Panc1 (cell line): ENCODE data around the gene ZNF208. TPM values are rescaled to one million over a fixed set of nuclear protein-coding genes. Genes with fewer than 3 reads are reported as not detected.

Experiments
- ATAC-seq: fragments of 200-7000 bp; cut with Tn5 transposase; 2 replicates; pipeline ENCODE4 v1.9.1; 2020; ENCODE audit warnings: mild to moderate bottlenecking, moderate library complexity
- BruUV-seq: library from RNA; stranded (reverse); fragments of 400-500 nt; replicated peaks from 2 replicates; lab custom pipeline; 2021; lab: Mats Ljungman, UMichigan
- CTCF ChIA-PET: fragments of 300-600 bp; sonication (Branson Sonifier 250); formaldehyde crosslinking; loops from one replicate; lab custom pipeline; 2022; ENCODE audit warnings: antibody characterized with exemption; lab: Charles Lee
- POLR2A ChIA-PET: fragments of 300-600 bp; sonication (Branson Sonifier 250); formaldehyde crosslinking; loops from one replicate; lab custom pipeline; 2022; ENCODE audit warnings: antibody characterized with exemption; lab: Charles Lee
- DNase-seq: peaks from one replicate; pipeline ENCODE4 v3.0.0-alpha.2; 2010; ENCODE audit warnings: low read depth, low spot score
- H3K27ac ChIP-seq: 2 replicates; pipeline ENCODE4 v1.5.1; 2011; ENCODE audit warnings: mild to moderate bottlenecking, low read length, inconsistent platforms
- H3K27me3 ChIP-seq: fragments of 200-500 bp; sonication (Bioruptor generic); 2 replicates; pipeline ENCODE4 v1.6.0; 2014; ENCODE audit warnings: low read length, inconsistent platforms; ENCODE audit not compliant: control insufficient read depth, insufficient read depth
- H3K36me3 ChIP-seq: fragments of 200-500 bp; sonication (Bioruptor generic); 2 replicates; pipeline ENCODE4 v1.5.1; 2014; ENCODE audit warnings: inconsistent platforms, mild to moderate bottlenecking, low read length, moderate library complexity; ENCODE audit not compliant: control insufficient read depth, insufficient read depth
- H3K4me1 ChIP-seq: 2 replicates; pipeline ENCODE4 v1.5.1; 2011; ENCODE audit warnings: inconsistent platforms, mild to moderate bottlenecking, low read length, moderate library complexity; ENCODE audit not compliant: control insufficient read depth, insufficient read depth
- H3K4me3 ChIP-seq, 2 experiments: 2 replicates each; pipeline ENCODE4 v1.5.1; 2011 to 2012; ENCODE audit warnings: low read depth in 2 of 2, low read length in 2 of 2, mild to moderate bottlenecking in 2 of 2, inconsistent platforms in 1 of 2, moderate library complexity in 1 of 2
- H3K9me3 ChIP-seq: fragments of 200-500 bp; sonication (Bioruptor generic); 2 replicates; pipeline ENCODE4 v1.5.1; 2014; ENCODE audit warnings: low read depth, mild to moderate bottlenecking, inconsistent platforms, low read length, moderate library complexity; ENCODE audit not compliant: control insufficient read depth, insufficient read depth
- CTCF ChIP-seq: fragments of 450-650 bp; IDR thresholded peaks from 2 replicates; pipeline ENCODE4 v1.5.1; 2017; ENCODE audit warnings: mild to moderate bottlenecking
- POLR2AphosphoS5 ChIP-seq: IDR thresholded peaks from 2 replicates; pipeline ENCODE4 v1.6.1; 2012; ENCODE audit warnings: mild to moderate bottlenecking, low read depth, low read length, moderate library complexity
- REST ChIP-seq, 2 experiments: IDR thresholded peaks; 2 replicates each; pipeline ENCODE4 v1.6.1; 2011 to 2012; ENCODE audit warnings: low read depth in 2 of 2, control low read depth in 1 of 2, low read length in 1 of 2, mild to moderate bottlenecking in 1 of 2, moderate library complexity in 1 of 2; ENCODE audit not compliant: insufficient read depth in 1 of 2
- SIN3A ChIP-seq: IDR thresholded peaks from 2 replicates; pipeline ENCODE4 v1.6.1; 2012; ENCODE audit warnings: low read depth, mild to moderate bottlenecking, low read length, moderate library complexity, borderline replicate concordance; ENCODE audit not compliant: insufficient read depth
- TCF7L2 ChIP-seq: IDR thresholded peaks from 2 replicates; pipeline ENCODE4 v1.6.1; 2011; ENCODE audit warnings: mild to moderate bottlenecking, low read depth, low read length, inconsistent platforms
- in situ Hi-C: cut with HindIII; loops from 2 replicates; pipeline ENCODE4 v1.10.0; 2016; ENCODE audit warnings: low sequenced_read_pairs, low pct_unique_long_range_greater_than_20kb
- intact Hi-C: fragments of 100-400 bp; cut with micrococcal nuclease; formaldehyde crosslinking; loops from one replicate; pipeline ENCODE4 v1.10.0; 2022; ENCODE audit not compliant: unreplicated experiment
- total RNA-seq: library from RNA; stranded (reverse); gene quantifications from one replicate; pipeline ENCODE4 v1.2.1, GENCODE V29; 2021; ENCODE audit not compliant: unreplicated experiment

ZNF208 gene
- total RNA-seq, 1 experiment from 2014 or later: not detected

GRCh38 chr19:21902571-21902970, 108.2 kb downstream of the ZNF208 start:
- DNase-seq: no peak
- ChIA-PET CTCF (no interaction called here), POLR2A (no interaction called here)
- H3K36me3 ChIP-seq: no peaks in the 10 kb centered on the region
- no peak for ATAC-seq
- TF ChIP-seq REST (IDR thresholded peaks at IDR 0.05; ENCODE audit: insufficient read depth in 1 of 2, low read depth in 2 of 2, low read length in 1 of 2) (no peak), CTCF (no peak), TCF7L2 (no peak), POLR2AphosphoS5 (no peak), SIN3A (no peak)
- H3K27ac ChIP-seq: no peak overlapping the region
- in situ Hi-C loops (no loop called here), intact Hi-C loops (no loop called here)
- H3K4me3 ChIP-seq: no peak overlapping the region
- no peaks in the 10 kb centered on the region for H3K4me1 ChIP-seq
- H3K9me3 ChIP-seq: no peaks in the 10 kb centered on the region
- no peaks in the 10 kb centered on the region for H3K27me3 ChIP-seq
- BruUV-seq: no TSS peak

- intact Hi-C loops: no loop called here
- ChIA-PET CTCF (no interaction called here), POLR2A (no interaction called here)
- no peaks in the 10 kb centered on the region for H3K4me1 ChIP-seq
- no peaks in the 10 kb centered on the region for H3K9me3 ChIP-seq
- in situ Hi-C loops: no loop called here
- no peak for ATAC-seq
- H3K4me3 ChIP-seq: no peak overlapping the region
- BruUV-seq: no TSS peak
- H3K27me3 ChIP-seq: no peaks in the 10 kb centered on the region
- no peak for DNase-seq
- H3K27ac ChIP-seq: no peak overlapping the region
- no peak for TF ChIP-seq SIN3A
- TF ChIP-seq REST (IDR thresholded peaks at IDR 0.05; ENCODE audit: insufficient read depth in 1 of 2, low read depth in 2 of 2, low read length in 1 of 2): no peak
- no peak for TF ChIP-seq POLR2AphosphoS5
- no peak for TF ChIP-seq CTCF
- no peaks in the 10 kb centered on the region for H3K36me3 ChIP-seq
Measured at GRCh38 chr19:21901861-21902260, 108.9 kb downstream of the ZNF208 start.
